ENCODE measurements around the gene RASAL2.
A peak's percentile ranks its signal among the peaks of the same experiment; 100 is the strongest.

The RASAL2 gene

DNA sequence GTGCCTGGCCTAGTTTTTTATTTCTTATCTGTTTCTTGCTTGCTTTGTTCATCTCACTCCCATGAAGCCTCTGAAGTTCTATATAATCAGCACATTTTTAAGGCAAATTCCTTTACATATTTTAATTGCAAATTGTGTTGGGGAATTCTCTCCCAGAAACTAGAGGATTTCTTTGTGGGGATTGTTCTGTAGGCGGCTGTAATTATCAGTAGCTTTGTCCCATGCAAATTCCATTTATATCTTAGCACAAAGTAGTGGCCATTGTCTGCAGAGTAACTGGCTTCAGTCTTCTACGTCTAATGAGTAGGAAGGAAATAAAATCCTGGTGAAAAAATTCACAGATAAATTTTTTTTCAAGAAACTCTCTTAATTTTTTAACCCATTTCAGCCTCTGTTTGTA, 367.2 kb downstream of the RASAL2 start:
- H3K27ac Mint-ChIP-seq: peak overlapping the region in 2 of 3 experiments; percentile 27 to 33
- H3K27me3 Mint-ChIP-seq (ENCODE audit: low read depth): no peaks in the 10 kb centered on the region
- H3K9me3 Mint-ChIP-seq: no peaks in the 10 kb centered on the region
- no peaks in the 10 kb centered on the region for H3K4me1 Mint-ChIP-seq
- H3K4me3 Mint-ChIP-seq: no peak overlapping the region
- no peak for TF ChIP-seq CTCF (IDR thresholded peaks at IDR 0.05; ENCODE audit: unreplicated experiment in 3 of 3)
- H3K36me3 Mint-ChIP-seq (ENCODE audit: low read depth): peaks cover 24% of the 10 kb centered on the region

- Mint-ChIP-seq H3K27ac (peak overlapping the region in 1 of 3 experiments; percentile 33), H3K36me3 (ENCODE audit: low read depth) (peaks cover 25% of the 10 kb centered on the region), H3K27me3 (ENCODE audit: low read depth) (no peaks in the 10 kb centered on the region), H3K9me3 (no peaks in the 10 kb centered on the region), H3K4me1 (no peaks in the 10 kb centered on the region), H3K4me3 (no peak overlapping the region)
- no peak for TF ChIP-seq CTCF (IDR thresholded peaks at IDR 0.05; ENCODE audit: unreplicated experiment in 3 of 3)
These were observed 367.8 kb downstream of the RASAL2 start for GRCh38 chr1:178461701-178462100.

- Mint-ChIP-seq H3K4me1 (no peaks in the 10 kb centered on the region), H3K27me3 (ENCODE audit: low read depth) (no peaks in the 10 kb centered on the region), H3K27ac (no peak overlapping the region), H3K4me3 (no peak overlapping the region), H3K36me3 (ENCODE audit: low read depth) (peaks cover 29% of the 10 kb centered on the region), H3K9me3 (no peaks in the 10 kb centered on the region)
- TF ChIP-seq CTCF (IDR thresholded peaks at IDR 0.05; ENCODE audit: unreplicated experiment in 3 of 3): no peak
These were observed 370.2 kb downstream of the RASAL2 start for GRCh38 chr1:178464141-178464540.

DNA sequence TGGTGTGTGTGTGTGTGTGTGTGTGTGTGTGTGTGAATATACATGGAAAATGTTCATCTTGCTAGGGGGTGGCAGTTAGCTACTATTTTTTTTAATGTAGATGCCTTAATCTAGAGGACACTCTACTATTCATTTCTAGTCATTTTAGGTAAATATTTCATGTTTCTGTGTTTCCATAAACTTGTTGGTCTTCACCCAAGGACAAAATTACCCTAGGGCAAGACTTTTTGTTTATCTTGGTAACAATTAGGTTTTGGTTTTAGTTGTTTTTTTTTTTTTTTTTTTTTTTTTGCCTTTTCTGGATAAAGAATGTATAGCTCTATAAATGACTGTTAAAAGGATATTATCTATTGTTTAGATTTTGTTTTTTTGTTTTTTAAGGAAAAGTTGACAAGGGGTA, 370.7 kb downstream of the RASAL2 start:
- H3K27ac Mint-ChIP-seq: no peak overlapping the region
- TF ChIP-seq CTCF (IDR thresholded peaks at IDR 0.05; ENCODE audit: unreplicated experiment in 3 of 3): no peak
- no peaks in the 10 kb centered on the region for H3K4me1 Mint-ChIP-seq
- H3K4me3 Mint-ChIP-seq: no peak overlapping the region
- H3K9me3 Mint-ChIP-seq: no peaks in the 10 kb centered on the region
- peaks cover 29% of the 10 kb centered on the region for H3K36me3 Mint-ChIP-seq (ENCODE audit: low read depth)
- H3K27me3 Mint-ChIP-seq (ENCODE audit: low read depth): no peaks in the 10 kb centered on the region

DNA sequence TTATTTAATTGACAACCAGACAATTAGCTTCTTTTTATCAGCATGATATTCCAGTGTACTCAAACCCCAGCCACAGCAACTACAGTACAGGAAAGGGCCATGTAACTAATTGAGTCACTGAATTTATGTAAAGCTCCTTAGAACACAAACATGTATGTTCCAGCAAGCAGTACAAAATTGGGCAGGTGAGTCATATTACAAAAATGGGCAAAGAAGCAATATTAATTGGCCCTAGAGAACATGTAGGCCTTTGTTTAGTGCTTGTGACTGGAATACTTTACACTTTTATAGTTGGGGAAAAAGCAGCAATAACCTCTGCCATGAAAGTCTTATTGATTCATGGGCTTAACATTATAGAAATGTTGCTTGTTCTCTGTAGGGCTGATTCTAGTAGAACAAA, 371.1 kb downstream of the RASAL2 start:
- Mint-ChIP-seq H3K4me1 (peaks cover under 1% of the 10 kb centered on the region), H3K36me3 (ENCODE audit: low read depth) (peaks cover 29% of the 10 kb centered on the region), H3K9me3 (no peaks in the 10 kb centered on the region), H3K27ac (no peak overlapping the region), H3K27me3 (ENCODE audit: low read depth) (no peaks in the 10 kb centered on the region), H3K4me3 (no peak overlapping the region)
- no peak for TF ChIP-seq CTCF (IDR thresholded peaks at IDR 0.05; ENCODE audit: unreplicated experiment in 3 of 3)

DNA sequence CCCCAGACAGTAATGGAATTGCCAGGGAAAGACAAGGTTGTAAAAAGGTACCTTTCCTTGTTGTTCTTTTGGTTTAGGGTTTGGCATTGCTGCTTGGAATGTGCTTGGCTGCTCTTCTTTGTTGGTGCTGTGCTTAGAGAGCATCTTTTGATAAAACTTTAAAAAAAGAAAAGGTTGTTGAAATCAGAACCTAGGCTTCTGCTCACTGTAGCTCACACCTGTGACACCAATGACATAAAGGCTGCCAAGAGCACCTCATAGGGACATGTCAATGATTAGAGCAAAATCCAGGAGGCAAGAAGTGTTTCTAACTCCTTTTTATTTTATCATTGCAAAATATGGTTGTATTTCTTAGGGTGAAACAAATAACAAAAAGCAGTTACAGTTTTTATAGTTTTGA, 373.9 kb downstream of the RASAL2 start:
- peaks cover 33% of the 10 kb centered on the region for H3K36me3 Mint-ChIP-seq (ENCODE audit: low read depth)
- H3K9me3 Mint-ChIP-seq: no peaks in the 10 kb centered on the region
- TF ChIP-seq CTCF (IDR thresholded peaks at IDR 0.05; ENCODE audit: unreplicated experiment in 3 of 3): no peak
- H3K4me3 Mint-ChIP-seq: no peak overlapping the region
- no peaks in the 10 kb centered on the region for H3K27me3 Mint-ChIP-seq (ENCODE audit: low read depth)
- no peak overlapping the region for H3K27ac Mint-ChIP-seq
- H3K4me1 Mint-ChIP-seq: peaks cover 15% of the 10 kb centered on the region

All from nephron (organoid).